PFSK-1 (cell line): Measurements from ENCODE around the gene CHRNA9.

Experiments
- FOXP2 ChIP-seq: optimal IDR thresholded peaks from 2 replicates; pipeline ENCODE3; 2011; ENCODE audit warnings: borderline replicate concordance, control low read depth, inconsistent platforms; ENCODE audit not compliant: insufficient read depth; ENCODE audit errors: extremely low read length, extremely low read depth
- POLR2AphosphoS5 ChIP-seq: IDR thresholded peaks from 2 replicates; pipeline ENCODE4 v1.6.1; 2012; ENCODE audit warnings: low read depth, mild to moderate bottlenecking, control low read depth, low read length, moderate library complexity
- REST ChIP-seq, 2 experiments: IDR thresholded peaks; 2 replicates each; pipeline versions ENCODE4 v1.6.1 to v1.8.0; 2011 to 2012; ENCODE audit warnings: low read depth in 2 of 2, low read length in 2 of 2, control low read depth in 1 of 2, inconsistent platforms in 1 of 2, mild to moderate bottlenecking in 1 of 2, moderate library complexity in 1 of 2; ENCODE audit not compliant: insufficient read depth in 1 of 2
- SIN3A ChIP-seq: IDR thresholded peaks from 2 replicates; pipeline ENCODE4 v1.6.1; 2012; ENCODE audit warnings: mild to moderate bottlenecking, low read length, moderate library complexity, borderline replicate concordance; ENCODE audit not compliant: insufficient read depth
- TAF1 ChIP-seq: IDR thresholded peaks from 2 replicates; pipeline ENCODE4 v1.6.1; 2012; ENCODE audit warnings: low read length, control low read depth, borderline replicate concordance; ENCODE audit not compliant: insufficient read depth

- TF ChIP-seq TAF1 = no peak
- no peak for TF ChIP-seq POLR2AphosphoS5
- TF ChIP-seq REST (IDR thresholded peaks at IDR 0.05; ENCODE audit: insufficient read depth in 1 of 2, low read depth in 2 of 2, low read length in 2 of 2) = no peak
- no peak for TF ChIP-seq SIN3A
- TF ChIP-seq FOXP2 = no peak
Observed at GRCh38 chr4:40363945-40364344, 28.8 kb downstream of the CHRNA9 start.
